Gastroesophageal sphincter (tissue), 3 donors: Measurements from ENCODE around the gene PARVG.

Source experiments
- EP300 ChIP-seq: sonication (generic); formaldehyde crosslinking; IDR thresholded peaks from one replicate; pipeline ENCODE4 v1.6.1; 2017; ENCODE audit warnings: antibody characterized with exemption, mild to moderate bottlenecking
- POLR2A ChIP-seq, 2 donors: fragments of 450-650 bp; IDR thresholded peaks; one replicate each; pipeline ENCODE4 v1.6.1; 2017; ENCODE audit warnings: antibody characterized with exemption in 2 of 2, mild to moderate bottlenecking in 2 of 2, moderate library complexity in 1 of 2
- POLR2AphosphoS5 ChIP-seq: sonication (generic); formaldehyde crosslinking; IDR thresholded peaks from one replicate; pipeline ENCODE4 v1.6.1; 2017; ENCODE audit warnings: antibody characterized with exemption
- TF ChIP-seq, protein P1 (sequence below), 4 experiments: fragments of 200-600 bp in 2 of 4; fragments of 450-650 bp in 2 of 4; sonication (generic) in 1 of 4; IDR thresholded peaks; one replicate each; pipeline ENCODE4 v1.5.1; 2017 to 2019; ENCODE audit warnings: antibody characterized with exemption in 4 of 4, mild to moderate bottlenecking in 2 of 4, moderate library complexity in 2 of 4

DNA sequence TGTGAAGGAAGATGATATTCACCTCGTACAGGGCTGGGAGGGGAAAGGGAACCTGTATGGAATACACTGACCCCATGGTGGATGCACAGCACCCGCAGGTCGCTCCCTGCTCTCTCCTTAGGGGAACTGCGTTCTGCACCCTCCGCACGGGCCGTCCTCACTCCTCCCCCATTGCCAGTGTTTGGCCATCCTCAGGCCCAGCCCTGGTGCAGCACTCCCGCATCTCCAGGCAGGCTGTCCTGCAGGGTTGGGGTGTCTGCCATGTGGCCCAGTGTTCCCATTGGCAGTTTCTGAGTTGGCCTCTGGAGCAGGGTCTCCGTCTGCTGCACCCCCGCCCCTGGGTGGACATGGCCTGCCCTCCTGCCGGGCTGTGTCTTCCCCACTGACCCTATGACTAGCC lies 19.1 kb upstream of the PARVG start:
- TF ChIP-seq, protein P1, sequence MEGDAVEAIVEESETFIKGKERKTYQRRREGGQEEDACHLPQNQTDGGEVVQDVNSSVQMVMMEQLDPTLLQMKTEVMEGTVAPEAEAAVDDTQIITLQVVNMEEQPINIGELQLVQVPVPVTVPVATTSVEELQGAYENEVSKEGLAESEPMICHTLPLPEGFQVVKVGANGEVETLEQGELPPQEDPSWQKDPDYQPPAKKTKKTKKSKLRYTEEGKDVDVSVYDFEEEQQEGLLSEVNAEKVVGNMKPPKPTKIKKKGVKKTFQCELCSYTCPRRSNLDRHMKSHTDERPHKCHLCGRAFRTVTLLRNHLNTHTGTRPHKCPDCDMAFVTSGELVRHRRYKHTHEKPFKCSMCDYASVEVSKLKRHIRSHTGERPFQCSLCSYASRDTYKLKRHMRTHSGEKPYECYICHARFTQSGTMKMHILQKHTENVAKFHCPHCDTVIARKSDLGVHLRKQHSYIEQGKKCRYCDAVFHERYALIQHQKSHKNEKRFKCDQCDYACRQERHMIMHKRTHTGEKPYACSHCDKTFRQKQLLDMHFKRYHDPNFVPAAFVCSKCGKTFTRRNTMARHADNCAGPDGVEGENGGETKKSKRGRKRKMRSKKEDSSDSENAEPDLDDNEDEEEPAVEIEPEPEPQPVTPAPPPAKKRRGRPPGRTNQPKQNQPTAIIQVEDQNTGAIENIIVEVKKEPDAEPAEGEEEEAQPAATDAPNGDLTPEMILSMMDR (IDR thresholded peaks at IDR 0.05) = no peak
- TF ChIP-seq POLR2AphosphoS5 (no peak), POLR2A (IDR thresholded peaks at IDR 0.05) (no peak), EP300 (no peak)
